ENCODE measurements around the gene TOP1. TPM values are rescaled to one million over a fixed set of nuclear protein-coding genes. Genes with fewer than 3 reads are reported as not detected.

The TOP1 gene
- total RNA-seq, 1 donor from 2014 or later, result 58.9 TPM

DNA sequence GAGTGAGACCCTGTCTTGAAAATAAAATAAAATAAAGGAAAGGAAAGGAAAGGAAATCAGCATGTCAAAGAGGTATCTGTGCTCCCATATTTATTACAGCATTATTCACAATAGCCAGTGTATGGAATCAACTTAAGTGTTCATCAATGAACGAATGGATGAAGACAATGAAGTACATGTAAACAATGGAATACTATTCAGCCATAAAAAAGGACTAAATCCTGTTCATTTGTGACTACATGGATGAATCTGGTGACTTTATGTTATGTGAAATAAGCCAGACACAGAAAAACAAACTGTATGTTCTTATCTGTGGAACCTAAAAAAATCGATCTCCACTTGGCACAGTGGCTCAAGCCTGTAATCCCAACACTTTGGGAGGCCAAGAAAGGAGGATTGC, 28.0 kb upstream of the TOP1 start:
- H3K9me3 Mint-ChIP-seq, result no peaks in the 10 kb centered on the region
- no peaks in the 10 kb centered on the region for H3K27me3 ChIP-seq
- H3F3A ChIP-seq (ENCODE audit: low read depth), result peaks cover 10% of the 10 kb centered on the region
- no peak overlapping the region for H3K27ac ChIP-seq
- no peaks in the 10 kb centered on the region for H3K36me3 Mint-ChIP-seq
- H3K36me3 ChIP-seq, result no peaks in the 10 kb centered on the region
- no peak overlapping the region for H3K4me2 ChIP-seq
- H3K4me1 ChIP-seq, result peaks cover 4% of the 10 kb centered on the region
- no peak overlapping the region for H3K27ac Mint-ChIP-seq
- no peaks in the 10 kb centered on the region for H4K20me1 ChIP-seq (ENCODE audit: low read depth)
- no peaks in the 10 kb centered on the region for H3K79me2 ChIP-seq (ENCODE audit: low read depth)
- TF ChIP-seq, protein P1, sequence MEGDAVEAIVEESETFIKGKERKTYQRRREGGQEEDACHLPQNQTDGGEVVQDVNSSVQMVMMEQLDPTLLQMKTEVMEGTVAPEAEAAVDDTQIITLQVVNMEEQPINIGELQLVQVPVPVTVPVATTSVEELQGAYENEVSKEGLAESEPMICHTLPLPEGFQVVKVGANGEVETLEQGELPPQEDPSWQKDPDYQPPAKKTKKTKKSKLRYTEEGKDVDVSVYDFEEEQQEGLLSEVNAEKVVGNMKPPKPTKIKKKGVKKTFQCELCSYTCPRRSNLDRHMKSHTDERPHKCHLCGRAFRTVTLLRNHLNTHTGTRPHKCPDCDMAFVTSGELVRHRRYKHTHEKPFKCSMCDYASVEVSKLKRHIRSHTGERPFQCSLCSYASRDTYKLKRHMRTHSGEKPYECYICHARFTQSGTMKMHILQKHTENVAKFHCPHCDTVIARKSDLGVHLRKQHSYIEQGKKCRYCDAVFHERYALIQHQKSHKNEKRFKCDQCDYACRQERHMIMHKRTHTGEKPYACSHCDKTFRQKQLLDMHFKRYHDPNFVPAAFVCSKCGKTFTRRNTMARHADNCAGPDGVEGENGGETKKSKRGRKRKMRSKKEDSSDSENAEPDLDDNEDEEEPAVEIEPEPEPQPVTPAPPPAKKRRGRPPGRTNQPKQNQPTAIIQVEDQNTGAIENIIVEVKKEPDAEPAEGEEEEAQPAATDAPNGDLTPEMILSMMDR (IDR thresholded peaks at IDR 0.05), result no peak
- no peak for TF ChIP-seq EZH2phosphoT487 (IDR thresholded peaks at IDR 0.05)
- TF ChIP-seq EZH2 (IDR thresholded peaks at IDR 0.05), result no peak
- H3K9ac ChIP-seq, result no peak overlapping the region
- no peak for DNase-seq (ENCODE audit: low spot score)
- no peak overlapping the region for H2AFZ ChIP-seq (replicated peaks)
- no peak overlapping the region for H3K4me3 ChIP-seq
- H3K9me3 ChIP-seq (ENCODE audit: low read depth), result no peaks in the 10 kb centered on the region
- H3K27me3 Mint-ChIP-seq (ENCODE audit: insufficient read depth, low read depth), result peaks cover 4% of the 10 kb centered on the region
- H3K4me1 Mint-ChIP-seq, result peaks cover 2% of the 10 kb centered on the region
- H3K4me3 Mint-ChIP-seq, result no peak overlapping the region

DNA sequence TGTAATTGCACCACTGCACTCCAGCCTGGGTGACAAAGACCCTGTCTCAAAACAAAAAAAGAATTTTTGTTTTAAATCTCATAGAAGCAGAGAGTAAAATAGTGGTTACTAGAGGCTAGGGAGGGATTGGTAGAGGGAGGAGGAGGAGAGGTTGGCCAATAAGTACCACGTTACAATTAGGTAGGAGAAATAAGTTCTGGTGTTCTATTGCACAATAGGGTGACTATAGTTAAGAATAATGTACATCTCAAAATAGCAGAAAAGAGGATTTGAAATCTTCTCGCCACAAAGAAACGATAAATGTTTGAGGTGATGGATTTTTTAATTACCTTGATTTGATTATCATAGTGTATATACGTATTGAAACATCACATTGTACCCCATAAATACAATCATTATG, 27.1 kb upstream of the TOP1 start:
- H3K9ac ChIP-seq, result no peak overlapping the region
- H3F3A ChIP-seq (ENCODE audit: low read depth), result peaks cover 7% of the 10 kb centered on the region
- no peaks in the 10 kb centered on the region for H3K36me3 ChIP-seq
- H3K9me3 ChIP-seq (ENCODE audit: low read depth), result no peaks in the 10 kb centered on the region
- Mint-ChIP-seq H3K36me3 (no peaks in the 10 kb centered on the region), H3K4me1 (peaks cover 2% of the 10 kb centered on the region), H3K27ac (no peak overlapping the region), H3K27me3 (ENCODE audit: insufficient read depth, low read depth) (peaks cover 2% of the 10 kb centered on the region), H3K4me3 (no peak overlapping the region), H3K9me3 (no peaks in the 10 kb centered on the region)
- TF ChIP-seq, protein P1 (IDR thresholded peaks at IDR 0.05), result no peak
- TF ChIP-seq EZH2 (IDR thresholded peaks at IDR 0.05) (no peak), EZH2phosphoT487 (IDR thresholded peaks at IDR 0.05) (no peak)
- H4K20me1 ChIP-seq (ENCODE audit: low read depth), result no peaks in the 10 kb centered on the region
- no peaks in the 10 kb centered on the region for H3K79me2 ChIP-seq (ENCODE audit: low read depth)
- peaks cover 4% of the 10 kb centered on the region for H3K4me1 ChIP-seq
- H3K4me2 ChIP-seq, result no peak overlapping the region
- H3K27ac ChIP-seq, result no peak overlapping the region
- no peak overlapping the region for H3K4me3 ChIP-seq
- no peak for DNase-seq (ENCODE audit: low spot score)
- no peaks in the 10 kb centered on the region for H3K27me3 ChIP-seq
- H2AFZ ChIP-seq (replicated peaks), result no peak overlapping the region

DNA sequence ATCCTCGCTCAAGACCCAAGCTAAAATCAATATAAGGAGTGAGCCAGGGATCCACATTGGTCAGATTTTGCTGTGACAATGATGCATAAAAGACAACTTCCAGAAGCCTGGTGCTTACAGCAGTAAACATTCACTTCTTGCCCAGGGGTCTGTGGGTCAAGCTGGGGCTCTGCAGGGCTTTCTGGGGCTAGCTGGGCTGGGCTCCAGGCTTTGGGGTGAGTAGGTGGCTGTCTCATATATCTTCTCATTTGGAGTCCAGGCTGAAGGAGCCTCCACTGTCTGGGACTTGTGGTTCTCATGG, 25.8 kb upstream of the TOP1 start:
- Histone ChIP-seq H3K4me1 (no peaks in the 10 kb centered on the region), H3K4me3 (no peak overlapping the region), H3K9ac (no peak overlapping the region), H3K9me3 (ENCODE audit: low read depth) (no peaks in the 10 kb centered on the region), H2AFZ (replicated peaks) (no peak overlapping the region), H4K20me1 (ENCODE audit: low read depth) (no peaks in the 10 kb centered on the region), H3K27me3 (no peaks in the 10 kb centered on the region), H3K4me2 (no peak overlapping the region), H3K79me2 (ENCODE audit: low read depth) (no peaks in the 10 kb centered on the region), H3K27ac (no peak overlapping the region), H3F3A (ENCODE audit: low read depth) (no peaks in the 10 kb centered on the region), H3K36me3 (no peaks in the 10 kb centered on the region)
- Mint-ChIP-seq H3K4me3 (no peak overlapping the region), H3K27ac (no peak overlapping the region), H3K4me1 (peaks cover 2% of the 10 kb centered on the region), H3K27me3 (ENCODE audit: insufficient read depth, low read depth) (peaks cover 3% of the 10 kb centered on the region), H3K36me3 (no peaks in the 10 kb centered on the region), H3K9me3 (peaks cover 3% of the 10 kb centered on the region)
- no peak for DNase-seq (ENCODE audit: low spot score)
- no peak for TF ChIP-seq EZH2phosphoT487 (IDR thresholded peaks at IDR 0.05)
- TF ChIP-seq, protein P1 (IDR thresholded peaks at IDR 0.05), result no peak
- no peak for TF ChIP-seq EZH2 (IDR thresholded peaks at IDR 0.05)

Data from neural progenitor cell (in vitro differentiated cells).